NCI-H524 (cell line): Measurements from ENCODE around the gene KLHDC7B.
"Not testable (repeated sequence)": the region's sequence is repeated elsewhere in the genome, so short reads cannot be mapped to it uniquely, and the experiment has no call there.

Source experiments
- DNase-seq, 2 experiments: peaks; one replicate each; lab custom pipeline; 2025; lab: John Stamatoyannopoulos, UW

KLHDC7B gene

DNA sequence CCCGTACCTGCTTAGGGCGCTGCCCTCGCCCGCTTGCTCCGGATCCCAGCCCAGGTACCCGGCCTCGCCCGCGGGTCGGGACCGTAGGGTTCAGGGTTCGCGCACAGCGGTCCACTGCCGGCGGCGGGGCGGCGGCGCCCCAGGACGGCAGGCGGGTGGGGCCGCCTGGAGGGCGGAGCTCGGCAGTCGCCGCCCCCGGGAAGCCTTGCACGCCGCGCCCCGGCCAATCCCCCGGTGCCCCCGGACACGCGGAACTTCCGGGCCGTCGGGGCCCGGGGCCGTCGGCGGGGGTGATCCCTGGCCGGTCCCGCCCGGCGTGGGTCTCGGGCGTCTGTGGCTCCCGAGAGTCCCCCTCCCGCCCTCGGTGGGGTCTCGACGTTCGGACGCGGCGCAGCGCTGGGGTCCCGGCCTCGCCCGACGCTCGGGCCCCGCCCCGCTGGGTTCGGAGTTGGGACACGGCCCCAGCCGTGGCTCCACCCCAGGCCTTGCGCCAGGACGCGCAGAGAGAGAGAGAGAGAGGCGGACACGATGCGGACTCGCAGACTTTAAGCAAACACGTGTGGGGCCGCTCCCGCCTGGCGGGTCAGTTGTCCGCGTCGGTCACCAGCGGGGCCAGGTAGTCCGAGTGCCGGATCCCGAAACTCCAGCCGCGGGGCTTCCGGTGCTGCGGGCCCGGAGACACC is 15.7 kb upstream of the KLHDC7B start, which contains the start of gene TYMP:
TYMP (minus strand) TSS at position 116 of the 683 bp plus-strand sequence. CDS start 303 bp downstream, outside the sequence.
- DNase-seq, result no peak

DNA sequence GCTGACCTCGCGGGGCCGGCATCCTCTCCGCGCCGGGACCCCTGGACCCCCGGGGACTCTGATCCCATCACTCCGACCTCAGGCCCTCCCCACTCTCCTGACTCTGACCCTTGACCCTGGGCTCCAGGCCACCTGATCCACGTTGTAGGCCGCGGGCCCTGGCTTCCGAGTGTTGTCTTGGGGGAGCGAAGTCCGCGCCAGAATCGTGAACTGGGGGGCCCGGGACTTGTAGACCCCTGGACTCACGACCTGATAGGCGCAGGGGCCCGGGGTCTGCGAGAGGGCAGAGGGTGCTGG is 15.2 kb upstream of the KLHDC7B start:
- no peak for DNase-seq

DNA sequence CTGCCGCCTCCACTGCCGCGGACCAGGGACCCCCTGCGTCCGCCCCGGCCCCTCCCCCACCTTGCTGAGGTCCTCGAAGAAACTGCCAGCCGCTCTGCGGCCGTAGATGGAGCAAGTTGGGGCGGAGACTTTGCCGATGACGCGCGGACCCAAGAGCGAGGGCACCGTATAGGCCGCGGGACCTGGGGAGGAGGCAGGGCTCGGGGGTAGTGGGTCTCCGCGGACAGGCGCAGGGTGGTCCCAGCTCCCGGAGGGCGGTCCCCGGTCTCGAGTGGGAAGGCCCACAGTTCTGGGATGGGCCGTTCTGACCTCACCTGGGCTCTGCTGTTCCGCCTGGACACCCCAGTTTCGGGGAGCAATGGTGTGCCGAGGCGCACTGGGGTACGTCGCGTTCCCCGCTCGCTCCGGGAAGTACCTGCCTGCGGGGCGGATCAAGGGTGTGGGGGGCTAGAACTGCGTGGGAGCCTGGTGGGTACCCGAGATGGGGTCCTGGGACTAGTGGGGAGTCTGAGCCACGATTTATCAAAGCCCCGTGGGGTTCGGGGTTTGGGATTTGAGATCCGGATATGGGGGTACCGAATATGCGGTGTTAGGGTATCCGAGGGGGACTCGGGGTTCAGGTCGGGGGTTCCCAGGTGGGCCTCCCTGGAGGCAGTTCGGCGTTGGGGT is 14.7 kb upstream of the KLHDC7B start:
- DNase-seq, result peak; percentile 32 to 58

DNA sequence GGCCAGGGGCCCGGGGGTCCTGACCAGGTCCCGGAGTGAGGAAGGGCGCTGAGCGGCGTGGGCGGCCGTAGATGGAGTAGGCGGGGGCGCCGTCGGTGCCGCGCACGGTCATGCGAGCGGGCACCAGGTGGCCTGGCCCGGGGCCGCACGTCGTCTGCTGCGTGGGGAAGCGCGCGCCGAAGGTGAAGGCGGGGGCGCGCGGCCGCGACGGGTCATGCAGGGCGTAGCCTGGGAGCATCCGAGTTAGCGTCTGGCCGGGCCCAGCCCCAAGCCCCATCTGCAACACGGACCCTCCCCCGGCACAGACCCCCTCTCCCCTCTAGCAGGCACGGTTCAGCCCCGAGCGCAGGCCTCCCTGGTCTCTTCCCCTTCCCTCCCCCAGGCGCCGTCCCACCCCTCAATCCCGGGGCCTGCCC is 14.1 kb upstream of the KLHDC7B start:
- peak in 1 of 2 experiments; percentile 49 for DNase-seq

DNA sequence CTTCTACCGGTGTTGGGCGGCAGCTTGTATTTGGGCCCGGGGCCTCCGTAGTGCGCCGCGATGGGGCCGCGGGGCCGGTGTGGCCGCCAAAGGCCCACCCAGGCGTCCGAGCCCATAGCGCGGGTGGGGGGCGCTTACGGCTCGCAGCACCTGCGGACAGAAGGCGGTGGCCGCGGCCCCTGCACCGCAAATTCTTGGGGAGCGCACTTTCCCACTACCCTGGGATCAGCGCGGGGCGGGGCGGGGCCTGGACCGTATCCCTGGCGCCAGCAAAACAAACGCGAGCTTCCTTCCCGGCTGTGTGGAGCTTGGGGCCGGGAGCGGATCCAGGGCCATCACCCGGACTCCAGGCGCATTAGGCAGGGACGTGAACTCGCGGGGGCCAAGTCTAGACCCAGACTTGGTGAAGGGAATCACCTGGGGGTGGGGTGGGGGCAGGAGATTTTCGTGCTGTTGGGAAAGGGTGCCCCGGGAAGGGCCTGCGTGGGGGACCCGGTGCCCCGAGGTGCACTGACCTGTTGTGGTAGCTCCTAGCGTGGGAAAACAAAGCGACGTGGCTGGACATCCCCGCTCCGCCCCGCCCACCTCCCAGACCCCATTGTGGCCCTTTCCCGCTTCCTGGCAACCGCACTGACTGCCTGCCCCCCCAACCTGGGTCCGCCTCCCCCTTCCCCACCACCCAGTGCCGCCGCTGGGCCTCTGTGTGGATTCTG is 13.6 kb upstream of the KLHDC7B start:
- DNase-seq, result peak in 1 of 2 experiments; percentile 29

DNA sequence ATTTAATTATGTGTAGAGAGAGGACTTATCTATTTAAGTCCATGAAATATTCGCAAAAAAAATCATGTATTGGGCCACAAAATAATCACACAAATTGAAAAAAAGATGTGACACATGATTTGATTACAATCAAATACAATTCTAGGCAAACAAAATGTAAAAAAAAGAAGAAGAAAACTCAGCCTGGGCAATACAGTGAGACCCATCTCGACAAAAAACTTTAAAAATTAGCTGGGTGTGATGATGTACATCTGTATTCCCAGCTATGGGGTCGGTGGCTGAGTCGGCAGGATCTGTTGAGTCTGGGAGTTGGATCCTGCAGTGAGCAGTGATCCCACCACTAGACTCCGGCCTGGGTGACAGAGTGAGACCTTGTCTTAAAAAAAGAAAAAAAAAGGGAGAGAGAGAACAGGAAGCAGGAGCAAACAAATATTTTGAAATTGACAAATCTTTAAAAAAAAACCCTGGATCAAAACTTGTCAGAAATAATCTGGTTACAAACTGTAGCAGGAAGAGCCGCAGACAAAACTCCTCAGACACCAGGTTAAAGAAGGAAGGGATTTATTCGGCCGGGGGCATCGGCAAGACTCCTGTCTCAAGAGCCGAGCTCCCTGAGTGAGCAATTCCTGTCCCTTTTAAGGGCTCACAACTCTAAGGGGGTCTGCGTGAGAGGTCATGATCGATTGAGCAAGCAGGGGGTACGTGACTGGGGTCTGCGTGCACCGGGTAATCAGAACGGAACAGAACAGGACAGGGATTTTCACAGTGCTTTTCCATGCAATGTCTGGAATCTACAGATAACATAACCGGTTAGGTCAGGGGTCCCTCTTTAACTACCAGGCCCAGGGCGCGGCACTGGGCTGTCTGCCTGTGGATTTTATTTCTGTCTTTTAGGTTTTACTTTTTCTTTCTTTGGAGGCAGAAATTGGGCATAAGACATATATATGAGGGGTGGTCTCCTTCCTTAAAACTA is 12.6 kb upstream of the KLHDC7B start:
- DNase-seq, result no peak

DNA sequence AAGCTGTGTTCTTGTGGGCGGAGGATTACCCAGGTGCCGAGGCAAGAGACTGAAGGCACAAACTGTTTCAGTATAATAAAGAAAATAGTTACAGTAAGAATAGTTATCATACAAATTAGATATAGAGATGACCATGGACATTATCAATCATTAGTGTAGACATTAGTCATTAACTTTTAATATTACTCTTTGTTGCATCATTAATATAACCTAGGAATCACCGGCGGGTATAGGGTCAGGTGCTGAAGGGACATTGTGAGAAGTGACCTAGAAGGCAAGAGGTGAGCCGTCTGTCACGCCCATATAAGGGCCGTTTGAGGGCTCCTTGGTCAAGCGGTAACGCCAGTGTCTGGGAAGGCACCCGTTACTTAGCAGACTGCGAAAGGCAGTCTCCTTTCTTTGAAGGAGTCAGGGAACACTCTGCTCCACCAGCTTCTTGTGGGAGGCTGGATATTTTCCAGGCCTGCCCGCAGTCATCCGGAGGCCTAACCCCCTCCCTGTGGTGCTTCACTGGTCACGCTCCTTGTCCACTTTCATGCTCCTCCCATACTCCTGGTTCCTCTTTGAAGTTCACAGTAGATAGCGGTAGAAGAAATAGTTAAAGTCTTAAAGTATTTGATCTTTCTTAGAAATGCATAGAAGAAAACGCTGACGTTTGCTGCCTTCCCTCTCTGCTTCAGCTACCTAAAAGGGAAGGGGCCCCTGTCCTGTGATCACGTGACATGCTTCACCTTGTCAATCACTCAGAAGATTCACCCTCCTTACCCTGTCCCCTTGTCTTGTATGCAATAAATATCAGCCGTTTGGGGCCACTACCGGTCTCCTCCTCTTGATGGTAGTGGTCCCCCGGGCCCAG is 11.6 kb upstream of the KLHDC7B start:
- not testable (repeated sequence) for DNase-seq

DNA sequence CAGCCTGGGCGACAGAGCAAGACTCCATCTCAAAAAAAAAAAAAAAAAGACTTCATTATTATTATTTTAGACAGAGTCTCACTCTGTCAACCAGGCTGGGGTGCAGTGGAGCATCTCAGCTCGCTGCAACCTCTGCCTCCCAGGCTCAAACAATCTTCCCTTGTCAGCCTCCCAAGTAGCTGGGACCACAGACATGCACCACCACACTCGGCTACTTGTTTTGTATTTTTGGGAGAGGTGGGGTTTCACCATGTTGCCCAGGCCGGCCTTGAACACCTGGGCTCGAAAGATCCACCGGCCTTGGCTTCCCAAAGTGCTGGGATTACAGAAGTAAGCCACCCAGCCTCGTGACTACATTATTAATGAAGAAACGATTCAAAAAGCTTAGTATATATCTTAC is 10.6 kb upstream of the KLHDC7B start:
- no peak for DNase-seq

DNA sequence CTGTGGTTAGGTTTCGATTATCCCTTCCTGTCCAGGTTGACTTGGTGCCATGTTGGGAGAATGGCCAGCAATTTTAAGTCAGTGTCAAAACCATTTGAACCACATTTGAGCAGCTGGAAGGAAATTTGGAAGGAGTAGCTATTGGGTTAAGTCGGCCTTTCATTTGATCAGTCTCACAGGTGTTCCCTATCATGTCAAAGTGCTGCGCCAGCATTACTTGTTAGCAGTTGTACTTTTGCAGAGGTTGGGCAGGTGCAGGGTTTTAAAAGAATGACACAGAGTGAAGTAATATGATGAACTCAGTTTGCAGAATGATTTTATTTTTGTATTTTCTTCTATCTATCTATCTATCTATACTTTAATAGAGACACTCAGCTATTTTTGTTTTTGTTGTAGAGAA is 9.5 kb upstream of the KLHDC7B start:
- no peak for DNase-seq

DNA sequence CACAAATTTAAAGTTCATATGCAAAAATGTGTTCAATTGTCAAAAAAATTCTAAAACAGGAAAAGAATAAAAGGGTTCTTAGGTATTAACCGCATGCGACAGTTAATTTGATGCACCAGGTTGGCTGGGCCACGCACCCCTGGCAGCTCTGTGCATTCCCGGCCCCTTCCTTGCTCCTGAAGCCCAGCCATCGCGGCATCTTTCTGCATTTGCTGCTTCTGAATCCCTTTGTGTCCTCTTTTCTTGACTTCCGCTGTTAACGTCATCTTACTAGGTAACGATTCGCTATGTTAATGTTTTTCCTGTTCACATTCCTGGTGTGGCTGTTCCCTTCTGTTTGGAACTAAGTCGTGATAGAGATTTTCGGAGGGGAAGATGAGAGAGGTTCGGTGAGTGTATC is 7.9 kb upstream of the KLHDC7B start:
- no peak for DNase-seq

DNA sequence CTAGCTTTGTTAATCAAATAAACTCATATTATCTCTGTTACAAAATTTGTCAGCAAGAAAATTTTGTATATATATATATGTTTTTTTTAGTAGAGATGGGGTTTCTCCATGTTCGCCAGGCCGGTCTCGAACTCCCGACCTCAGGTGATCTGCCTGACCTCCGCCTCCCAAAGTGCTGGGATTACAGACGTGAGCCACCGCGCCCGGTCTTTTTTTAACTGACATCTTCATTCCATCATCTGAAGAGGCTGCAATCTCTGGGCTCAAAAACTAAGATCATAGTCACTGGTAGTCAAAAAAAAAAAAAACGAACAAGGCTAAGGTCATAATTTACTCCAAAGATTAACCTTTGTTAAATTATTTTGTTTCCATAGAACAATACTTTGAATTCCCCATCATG is 5.3 kb upstream of the KLHDC7B start:
- DNase-seq, result no peak

DNA sequence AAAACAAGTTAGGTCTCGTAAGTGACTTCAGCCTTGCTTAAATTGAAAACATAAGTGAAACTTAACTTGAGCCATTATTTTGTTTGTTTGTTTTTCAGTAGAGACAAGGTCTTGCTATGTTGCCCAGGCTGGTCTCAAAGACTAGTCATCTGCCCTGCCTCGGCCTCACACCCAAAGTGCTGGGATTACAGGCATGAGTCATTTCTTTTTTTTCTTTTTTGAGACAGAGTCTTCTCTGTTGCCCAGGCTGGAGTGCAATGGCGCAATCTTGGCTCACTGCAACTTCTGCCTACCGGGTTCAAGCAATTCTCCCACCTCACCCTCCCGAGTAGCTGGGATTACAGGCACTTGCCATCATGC is 4.1 kb upstream of the KLHDC7B start:
- DNase-seq, result not testable (repeated sequence)

DNA sequence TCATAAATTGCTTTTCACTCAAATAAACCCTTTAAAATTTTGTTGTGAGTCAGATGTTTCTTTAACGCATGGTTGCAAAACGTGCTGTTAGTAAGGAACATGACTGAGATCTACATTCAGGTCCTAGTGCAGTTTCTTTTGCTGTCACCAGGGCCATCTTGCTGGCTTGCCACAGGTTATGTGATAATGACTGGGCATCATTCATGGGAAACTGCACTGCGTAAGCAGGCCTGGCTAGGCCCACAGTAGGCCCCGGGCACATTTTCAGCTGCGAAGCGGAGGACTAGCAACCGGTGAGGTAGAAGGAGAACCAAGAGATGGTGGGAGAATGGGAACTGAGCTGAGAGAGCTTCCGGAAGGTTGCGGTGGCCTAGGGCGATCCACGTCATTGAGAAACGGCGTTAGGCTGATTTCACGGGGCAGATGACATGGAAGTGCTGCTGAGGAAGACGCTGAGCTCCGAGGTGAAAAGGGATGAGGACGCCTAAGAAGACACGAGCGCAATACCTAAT is 3.2 kb upstream of the KLHDC7B start:
- DNase-seq, result no peak

DNA sequence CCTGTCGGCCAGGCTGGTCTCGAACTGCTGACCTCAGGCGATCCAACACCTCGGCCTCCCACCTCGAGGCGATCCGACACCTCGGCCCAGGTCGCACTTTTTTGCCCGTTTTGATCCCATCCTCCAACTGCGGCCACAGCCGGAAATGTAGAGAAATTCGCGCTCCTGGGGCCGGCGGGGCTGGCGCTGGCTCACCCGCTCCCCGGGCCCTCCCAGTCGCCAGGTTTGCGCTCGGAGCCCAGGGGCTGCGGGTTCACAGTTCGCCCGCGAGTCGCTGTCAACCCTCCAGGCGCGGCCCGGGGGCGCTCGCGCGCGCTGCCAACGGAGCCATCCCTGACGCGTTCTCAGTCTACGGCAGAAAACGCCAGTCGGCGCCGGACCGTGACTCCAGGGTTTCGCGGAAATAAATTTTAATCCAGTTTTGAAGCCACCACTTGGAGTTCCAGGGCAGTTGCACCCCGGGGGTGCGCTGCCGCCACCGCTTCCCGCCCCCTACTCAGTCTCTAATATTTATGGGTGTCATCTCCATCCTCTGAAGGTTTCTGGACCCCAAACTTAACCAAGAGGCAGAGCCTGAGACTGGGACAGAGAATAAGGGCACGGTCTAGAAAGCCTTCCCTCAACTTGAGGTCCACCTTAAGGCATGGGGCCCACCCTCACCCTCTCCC is 1.5 kb upstream of the KLHDC7B start:
- peak; percentile 36 to 80 for DNase-seq

DNA sequence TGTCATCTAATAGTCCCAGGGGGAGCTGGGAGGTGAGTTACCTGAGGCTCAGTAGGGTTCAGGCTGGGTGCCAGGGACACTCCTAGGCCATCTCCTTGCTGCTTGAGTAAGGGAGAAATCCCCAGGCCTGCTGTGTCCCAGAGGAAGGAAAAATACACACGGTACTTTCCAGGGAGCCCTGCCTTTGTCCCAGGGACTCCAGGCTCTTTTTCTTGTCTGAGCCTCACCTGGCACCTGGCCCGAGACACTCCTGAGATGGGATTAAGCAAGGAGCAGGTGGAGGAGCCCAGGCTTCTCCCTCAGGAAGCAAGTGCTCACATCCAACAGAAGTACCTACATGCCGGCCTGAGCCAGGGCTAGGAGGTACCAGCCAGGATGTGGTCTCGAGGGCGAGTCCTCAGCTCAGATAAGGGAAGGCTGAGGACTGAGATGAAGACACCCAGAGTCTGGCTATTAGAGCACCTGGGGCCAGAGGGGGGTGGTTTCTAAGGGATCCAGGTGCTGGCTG is 899 bp upstream of the KLHDC7B start:
- DNase-seq, result no peak

DNA sequence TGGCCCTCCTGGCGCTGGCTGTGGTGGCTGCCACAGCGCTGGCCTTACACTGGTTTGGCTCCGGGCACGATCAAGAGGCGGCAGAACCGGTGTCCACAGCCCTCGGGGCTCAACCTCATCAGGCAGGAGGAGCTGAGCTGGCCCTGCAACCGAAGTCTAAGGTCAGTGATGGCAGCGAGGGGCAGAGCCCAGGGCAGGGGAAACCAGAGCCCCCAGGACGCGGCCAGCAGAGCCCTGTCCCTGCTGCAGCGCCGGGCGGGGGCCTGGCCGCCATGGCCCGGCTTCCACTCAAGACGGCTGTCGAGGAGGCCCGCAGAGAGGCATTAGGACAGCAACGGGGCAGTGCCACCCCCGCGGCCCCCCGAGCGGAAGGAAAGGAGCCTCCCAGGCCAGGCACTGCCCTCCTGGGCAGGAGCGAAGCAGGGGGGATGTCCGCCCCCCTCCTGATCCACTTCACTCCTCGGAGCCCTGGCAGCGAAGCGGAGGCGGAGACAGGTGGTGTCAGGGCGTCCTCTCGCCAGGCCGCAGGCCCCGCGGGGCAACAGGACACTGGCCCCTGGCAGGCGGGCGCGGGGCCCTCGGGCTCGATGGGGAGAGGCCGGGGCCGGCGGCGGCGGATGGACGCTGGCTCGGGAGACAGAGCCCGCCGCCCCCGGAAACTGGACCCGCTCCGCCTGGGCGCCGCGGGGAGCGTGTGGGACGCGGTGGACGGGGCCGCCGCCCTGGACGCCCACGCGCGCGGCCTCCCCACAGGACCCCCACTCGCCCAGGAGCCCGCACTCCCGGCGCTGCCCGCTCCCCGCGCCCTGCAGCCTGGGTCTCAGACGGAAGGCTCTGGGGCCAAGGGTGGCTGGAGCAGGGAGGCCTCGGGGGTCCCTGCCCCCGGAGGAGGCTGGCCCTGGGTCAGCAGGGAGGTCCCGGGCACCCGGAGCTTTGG is 895 bp downstream of the KLHDC7B start:
- DNase-seq, result peak in 1 of 2 experiments; percentile 17

DNA sequence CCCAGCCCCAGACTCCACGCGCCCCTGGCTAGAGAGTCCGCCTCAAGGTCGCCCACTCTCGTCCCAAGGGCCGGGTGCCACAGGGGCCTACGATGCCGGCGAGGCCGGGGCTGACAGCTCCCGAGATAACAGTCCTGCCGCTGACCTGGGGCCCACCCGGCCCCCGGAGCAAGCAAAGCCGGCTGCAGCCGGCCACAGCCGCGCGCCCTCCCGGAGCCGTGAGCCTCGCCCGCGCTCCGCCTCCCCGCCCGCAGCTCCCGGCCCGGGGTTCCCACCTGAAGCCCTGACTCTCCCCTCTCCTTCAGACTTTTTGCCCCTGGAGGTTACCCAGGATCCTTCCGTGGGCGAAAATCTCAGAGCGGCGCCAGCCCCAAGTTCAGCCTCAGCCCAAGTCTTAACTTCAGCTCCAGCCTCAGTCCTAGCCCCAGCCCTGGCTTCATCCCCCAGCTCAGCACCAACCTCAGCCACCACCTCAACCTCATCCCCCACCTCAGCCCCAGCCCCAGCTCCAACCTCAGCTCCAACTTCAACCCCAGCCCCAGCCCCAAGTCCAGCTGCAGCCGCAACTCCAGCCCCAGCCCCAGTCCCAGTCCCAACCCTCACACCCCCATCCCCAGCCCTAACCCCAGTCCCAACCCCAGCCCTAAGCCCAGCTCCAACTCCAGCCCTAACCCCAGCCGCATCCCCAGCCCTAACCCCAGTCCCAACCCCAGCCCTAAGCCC is 1.7 kb downstream of the KLHDC7B start:
- DNase-seq, result no peak
